Measurements from ENCODE around the gene C2CD2.

DNA sequence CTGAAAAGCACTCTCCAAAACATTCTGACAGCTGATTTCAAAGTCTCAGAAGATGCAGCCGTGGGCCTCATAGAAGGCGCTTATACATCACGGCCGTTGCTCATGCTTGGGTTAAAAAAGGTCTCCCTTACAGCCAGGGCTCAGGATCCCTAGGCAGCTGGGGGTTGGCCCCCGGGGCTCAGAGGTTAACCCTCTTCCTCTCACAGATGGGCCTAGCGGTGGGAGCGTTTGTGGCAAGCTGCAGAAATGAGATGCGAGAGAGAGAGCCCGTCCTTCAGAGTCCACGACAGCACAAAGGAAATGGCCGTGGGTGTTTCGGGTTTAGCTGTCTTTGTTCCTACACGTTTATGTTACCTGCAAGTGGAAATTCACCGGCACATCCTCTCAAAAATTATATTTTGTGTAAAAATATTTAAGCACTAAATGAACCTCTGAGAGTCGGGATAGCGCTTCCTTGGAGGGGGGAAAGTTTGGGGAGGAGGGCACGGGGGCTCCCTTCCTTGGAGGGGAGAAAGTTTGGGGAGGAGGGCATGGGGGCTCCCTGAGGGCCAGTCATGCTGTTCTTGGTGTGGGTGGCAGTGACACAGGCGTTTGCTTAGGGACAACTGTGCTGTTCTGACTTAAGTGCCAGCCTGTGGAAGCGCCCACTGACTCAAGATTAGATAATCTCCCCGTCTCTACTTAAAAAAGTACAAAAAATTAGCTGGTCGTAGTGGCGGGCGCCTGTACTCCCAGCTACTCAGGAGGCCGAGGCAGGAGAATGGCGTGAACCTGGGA is 54.2 kb downstream of the C2CD2 start:
- TF ChIP-seq POLR2A (IDR thresholded peaks at IDR 0.05) = no peak
- TF ChIP-seq, protein P1, sequence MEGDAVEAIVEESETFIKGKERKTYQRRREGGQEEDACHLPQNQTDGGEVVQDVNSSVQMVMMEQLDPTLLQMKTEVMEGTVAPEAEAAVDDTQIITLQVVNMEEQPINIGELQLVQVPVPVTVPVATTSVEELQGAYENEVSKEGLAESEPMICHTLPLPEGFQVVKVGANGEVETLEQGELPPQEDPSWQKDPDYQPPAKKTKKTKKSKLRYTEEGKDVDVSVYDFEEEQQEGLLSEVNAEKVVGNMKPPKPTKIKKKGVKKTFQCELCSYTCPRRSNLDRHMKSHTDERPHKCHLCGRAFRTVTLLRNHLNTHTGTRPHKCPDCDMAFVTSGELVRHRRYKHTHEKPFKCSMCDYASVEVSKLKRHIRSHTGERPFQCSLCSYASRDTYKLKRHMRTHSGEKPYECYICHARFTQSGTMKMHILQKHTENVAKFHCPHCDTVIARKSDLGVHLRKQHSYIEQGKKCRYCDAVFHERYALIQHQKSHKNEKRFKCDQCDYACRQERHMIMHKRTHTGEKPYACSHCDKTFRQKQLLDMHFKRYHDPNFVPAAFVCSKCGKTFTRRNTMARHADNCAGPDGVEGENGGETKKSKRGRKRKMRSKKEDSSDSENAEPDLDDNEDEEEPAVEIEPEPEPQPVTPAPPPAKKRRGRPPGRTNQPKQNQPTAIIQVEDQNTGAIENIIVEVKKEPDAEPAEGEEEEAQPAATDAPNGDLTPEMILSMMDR (IDR thresholded peaks at IDR 0.05 in 4 of 5, conservative IDR thresholded peaks at IDR 0.05 in 1 of 5) = no peak

Measured in gastrocnemius medialis (tissue), 4 donors.